Thymus (tissue), 11 donors: ENCODE measurements around the gene SLC38A3. TPM values are rescaled to one million over a fixed set of nuclear protein-coding genes. Genes with fewer than 3 reads are reported as not detected.

Experiments used
- DNase-seq, 9 donors: peaks; one replicate each; pipeline ENCODE4 v3.0.0-alpha.2; 2013; ENCODE audit warnings: low spot score in 9 of 9, low read depth in 6 of 9, missing footprints in 1 of 9
- H3K27ac ChIP-seq, 2 donors: one replicate each; pipeline ENCODE4 v1.5.1; 2013; ENCODE audit warnings: control low read depth in 1 of 2, low read depth in 1 of 2, low read length in 1 of 2, mild to moderate bottlenecking in 1 of 2, moderate library complexity in 1 of 2
- H3K27me3 ChIP-seq, 2 donors: one replicate each; pipeline ENCODE4 v1.5.1; 2013; ENCODE audit warnings: low read length in 1 of 2; ENCODE audit not compliant: control insufficient read depth in 2 of 2, insufficient read depth in 1 of 2
- H3K36me3 ChIP-seq, 2 donors: one replicate each; pipeline ENCODE4 v1.5.1; 2013; ENCODE audit warnings: low read length in 1 of 2, mild to moderate bottlenecking in 1 of 2, moderate library complexity in 1 of 2; ENCODE audit not compliant: control insufficient read depth in 2 of 2, insufficient read depth in 2 of 2
- H3K4me1 ChIP-seq, 2 donors: one replicate each; pipeline ENCODE4 v1.5.1; 2013; ENCODE audit warnings: low read length in 2 of 2; ENCODE audit not compliant: control insufficient read depth in 2 of 2, insufficient read depth in 2 of 2
- H3K4me3 ChIP-seq, 2 donors: one replicate each; pipeline ENCODE4 v1.5.1; 2013; ENCODE audit warnings: low read length in 2 of 2, control low read depth in 1 of 2, mild to moderate bottlenecking in 1 of 2
- H3K9me3 ChIP-seq, 2 donors: one replicate each; pipeline ENCODE4 v1.5.1; 2013; ENCODE audit warnings: low read length in 1 of 2, mild to moderate bottlenecking in 1 of 2; ENCODE audit not compliant: control insufficient read depth in 2 of 2, insufficient read depth in 1 of 2
- WGBS: extraction: QIAGEN DNeasy Blood & Tissue Kit; methylation state at CpG from one replicate; pipeline ENCODE4 v1.1.7; 2013; 5-methylcytosine and 5-hydroxymethylcytosine counted together
- polyA plus RNA-seq: library from polyadenylated mRNA; stranded (reverse); fragments of 200-250 nt; gene quantifications from one replicate; pipeline ENCODE4 v1.2.3, GENCODE V29; 2013
- total RNA-seq: library from RNA; stranded (reverse); fragments of 120-200 nt; gene quantifications from one replicate; pipeline ENCODE4 v1.2.4, GENCODE V29; 2013
- donor health status: healthy.

SLC38A3 gene
- total and polyA plus RNA-seq, 2 donors, result 0.05 to 0.18 TPM

DNA sequence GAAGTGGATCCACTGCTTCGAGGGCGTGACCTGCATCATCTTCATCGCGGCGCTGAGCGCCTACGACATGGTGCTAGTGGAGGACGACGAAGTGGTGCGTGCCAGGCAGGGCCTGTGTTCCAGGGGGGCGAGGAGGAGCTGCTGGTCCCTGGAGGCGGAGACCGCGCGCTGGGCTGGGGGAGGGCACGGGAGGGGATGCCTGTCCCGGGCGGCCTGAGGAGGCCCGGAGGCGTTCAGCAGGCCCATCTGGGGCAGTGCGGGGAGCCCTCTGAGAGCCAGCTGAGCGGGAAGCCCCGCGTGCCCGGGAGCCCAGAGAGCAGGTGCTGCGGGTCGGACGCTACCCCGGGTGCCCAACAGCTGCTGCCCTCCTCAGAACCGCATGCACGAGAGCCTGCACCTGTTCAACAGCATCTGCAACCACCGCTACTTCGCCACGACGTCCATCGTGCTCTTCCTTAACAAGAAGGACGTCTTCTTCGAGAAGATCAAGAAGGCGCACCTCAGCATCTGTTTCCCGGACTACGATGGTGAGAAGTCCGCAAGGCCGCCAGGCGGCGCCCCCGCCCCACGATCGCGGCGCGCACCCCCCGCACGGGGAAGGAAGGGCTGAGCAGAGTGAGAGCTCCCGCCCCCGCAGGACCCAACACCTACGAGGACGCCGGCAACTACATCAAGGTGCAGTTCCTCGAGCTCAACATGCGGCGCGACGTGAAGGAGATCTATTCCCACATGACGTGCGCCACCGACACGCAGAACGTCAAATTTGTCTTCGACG lies 10.8 kb upstream of the SLC38A3 start:
- Histone ChIP-seq H3K27ac (no peak overlapping the region), H3K36me3 (no peaks in the 10 kb centered on the region), H3K4me3 (no peak overlapping the region), H3K4me1 (peaks cover 0 to 9% of the 10 kb centered on the region in 2 donors), H3K27me3 (peaks cover 23 to 50% of the 10 kb centered on the region in 2 donors), H3K9me3 (peaks cover 0 to 6% of the 10 kb centered on the region in 2 donors)
- 14% methylated on average over 70 of the region's 70 CpGs for WGBS
- peak; percentile 43 to 83 (median 63) for DNase-seq

GRCh38 chr3:50194903-50195500 lies 10.1 kb upstream of the SLC38A3 start:
- WGBS, result 70% methylated on average over 14 of the region's 14 CpGs
- peaks cover 0 to 9% of the 10 kb centered on the region in 2 donors for H3K4me1 ChIP-seq
- no peak for DNase-seq
- H3K9me3 ChIP-seq, result peaks cover 0 to 6% of the 10 kb centered on the region in 2 donors
- H3K36me3 ChIP-seq, result no peaks in the 10 kb centered on the region
- no peak overlapping the region for H3K4me3 ChIP-seq
- no peak overlapping the region for H3K27ac ChIP-seq
- H3K27me3 ChIP-seq, result peaks cover 23 to 50% of the 10 kb centered on the region in 2 donors

- peaks cover 0 to 9% of the 10 kb centered on the region in 2 donors for H3K4me1 ChIP-seq
- H3K27ac ChIP-seq, result no peak overlapping the region
- no peaks in the 10 kb centered on the region for H3K36me3 ChIP-seq
- no peak for DNase-seq
- H3K9me3 ChIP-seq, result peaks cover 0 to 6% of the 10 kb centered on the region in 2 donors
- H3K4me3 ChIP-seq, result no peak overlapping the region
- H3K27me3 ChIP-seq, result peaks cover 23 to 51% of the 10 kb centered on the region in 2 donors
- 86% methylated on average over 4 of the region's 4 CpGs for WGBS
These were observed 9.4 kb upstream of the SLC38A3 start for GRCh38 chr3:50195501-50196252.

GRCh38 chr3:50196253-50196801 lies 8.7 kb upstream of the SLC38A3 start:
- no peak for DNase-seq
- Histone ChIP-seq H3K4me3 (no peak overlapping the region), H3K9me3 (peaks cover 0 to 6% of the 10 kb centered on the region in 2 donors), H3K27ac (no peak overlapping the region), H3K36me3 (no peaks in the 10 kb centered on the region), H3K4me1 (peaks cover 0 to 9% of the 10 kb centered on the region in 2 donors), H3K27me3 (peaks cover 23 to 54% of the 10 kb centered on the region in 2 donors)
- WGBS, result 93% methylated on average over 6 of the region's 6 CpGs

- Histone ChIP-seq H3K27ac (no peak overlapping the region), H3K4me3 (no peak overlapping the region), H3K27me3 (peaks cover 36 to 58% of the 10 kb centered on the region in 2 donors), H3K4me1 (peaks cover 8 to 16% of the 10 kb centered on the region in 2 donors), H3K9me3 (peaks cover 2 to 11% of the 10 kb centered on the region in 2 donors), H3K36me3 (no peaks in the 10 kb centered on the region)
- no peak for DNase-seq
- 92% methylated on average over 10 of the region's 10 CpGs for WGBS
These were observed 3.3 kb upstream of the SLC38A3 start for GRCh38 chr3:50201573-50202315.

DNA sequence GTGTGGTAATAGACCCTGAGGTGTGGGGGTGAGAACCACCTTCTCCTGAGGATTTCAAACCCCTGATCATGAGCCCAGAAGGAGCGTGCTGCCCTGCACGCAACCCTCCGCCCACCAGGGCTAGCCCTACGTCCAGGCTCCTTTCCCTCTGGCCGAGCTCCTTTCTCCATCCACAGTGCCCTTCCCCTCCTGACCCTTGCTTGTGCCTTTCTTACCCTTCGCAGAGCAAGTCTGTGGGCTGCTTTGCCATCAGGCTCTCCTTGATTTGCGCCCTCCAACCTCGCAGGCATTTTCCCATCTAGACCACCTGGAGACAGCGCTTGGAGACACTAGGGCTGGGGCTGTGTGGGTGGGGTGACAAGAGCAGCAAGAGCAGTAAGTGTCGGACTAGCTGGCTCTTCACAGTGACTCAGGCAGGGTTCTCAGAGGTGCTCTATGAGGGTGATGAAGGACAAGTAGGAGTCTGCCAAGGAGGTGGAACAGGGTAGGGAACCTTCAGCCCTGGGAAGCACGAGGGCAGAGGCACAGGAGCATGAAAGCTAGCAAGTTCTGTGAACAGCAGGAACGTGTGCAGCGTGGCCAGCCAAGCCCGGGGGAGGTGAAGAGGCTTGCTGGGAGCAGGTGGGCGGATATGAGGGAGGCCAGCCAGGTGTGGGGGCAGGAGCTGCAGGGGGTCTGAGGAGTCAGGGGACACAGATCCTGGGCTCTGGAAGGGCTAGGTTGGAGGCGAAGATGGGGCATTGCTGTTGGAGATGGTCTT lies 2.5 kb upstream of the SLC38A3 start:
- DNase-seq, result no peak
- WGBS, result 93% methylated on average over 16 of the region's 16 CpGs
- H3K4me1 ChIP-seq, result peaks cover 8 to 16% of the 10 kb centered on the region in 2 donors
- peaks cover 2 to 11% of the 10 kb centered on the region in 2 donors for H3K9me3 ChIP-seq
- no peak overlapping the region for H3K27ac ChIP-seq
- no peaks in the 10 kb centered on the region for H3K36me3 ChIP-seq
- H3K27me3 ChIP-seq, result peaks cover 41 to 66% of the 10 kb centered on the region in 2 donors
- H3K4me3 ChIP-seq, result no peak overlapping the region

DNA sequence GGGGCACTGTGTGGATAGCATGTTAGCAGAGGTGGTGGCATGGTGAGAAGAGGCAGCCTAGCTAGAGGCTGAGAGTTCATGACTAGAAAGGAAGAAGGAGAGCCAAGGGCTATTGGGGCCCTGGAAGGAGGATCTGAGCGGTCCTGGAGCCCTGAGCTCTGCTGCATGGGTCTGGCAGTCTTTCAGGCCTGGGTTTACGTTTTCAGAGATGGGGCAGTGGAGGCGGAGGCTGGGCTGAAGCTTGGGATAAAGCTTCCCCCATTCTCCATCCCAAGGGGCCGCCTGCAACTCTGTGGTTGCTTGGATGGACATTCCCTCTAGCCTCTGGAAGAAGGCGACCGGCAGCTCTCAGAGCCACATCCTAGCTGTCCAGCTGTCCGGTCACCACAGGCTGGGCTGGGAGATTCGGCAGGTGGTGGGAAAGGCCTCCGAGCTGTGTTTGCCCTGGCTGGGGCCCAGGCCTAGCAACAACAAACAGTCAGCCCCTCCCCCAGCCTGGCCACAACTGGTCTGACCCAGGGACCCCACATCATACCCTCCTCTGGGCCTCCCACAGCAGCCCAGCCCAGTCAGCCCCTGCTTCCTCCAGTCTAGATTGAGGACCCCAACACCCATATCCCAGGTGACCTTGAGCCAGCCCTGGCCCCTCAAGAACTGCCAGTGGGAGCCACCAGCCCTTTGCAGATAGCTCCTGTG lies 1.8 kb upstream of the SLC38A3 start:
- WGBS, result 95% methylated on average over 9 of the region's 9 CpGs
- peaks cover 44 to 71% of the 10 kb centered on the region in 2 donors for H3K27me3 ChIP-seq

More for the DNA sequence above, 1.8 kb upstream of the SLC38A3 start:
- Histone ChIP-seq H3K9me3 (peaks cover 2 to 11% of the 10 kb centered on the region in 2 donors), H3K36me3 (no peaks in the 10 kb centered on the region), H3K27ac (no peak overlapping the region), H3K4me1 (peaks cover 8 to 16% of the 10 kb centered on the region in 2 donors), H3K4me3 (no peak overlapping the region)
- DNase-seq, result no peak
